ENCODE data around the gene ABCA13. TPM values are rescaled to one million over a fixed set of nuclear protein-coding genes. Genes with fewer than 3 reads are reported as not detected.

The ABCA13 gene, protein sequence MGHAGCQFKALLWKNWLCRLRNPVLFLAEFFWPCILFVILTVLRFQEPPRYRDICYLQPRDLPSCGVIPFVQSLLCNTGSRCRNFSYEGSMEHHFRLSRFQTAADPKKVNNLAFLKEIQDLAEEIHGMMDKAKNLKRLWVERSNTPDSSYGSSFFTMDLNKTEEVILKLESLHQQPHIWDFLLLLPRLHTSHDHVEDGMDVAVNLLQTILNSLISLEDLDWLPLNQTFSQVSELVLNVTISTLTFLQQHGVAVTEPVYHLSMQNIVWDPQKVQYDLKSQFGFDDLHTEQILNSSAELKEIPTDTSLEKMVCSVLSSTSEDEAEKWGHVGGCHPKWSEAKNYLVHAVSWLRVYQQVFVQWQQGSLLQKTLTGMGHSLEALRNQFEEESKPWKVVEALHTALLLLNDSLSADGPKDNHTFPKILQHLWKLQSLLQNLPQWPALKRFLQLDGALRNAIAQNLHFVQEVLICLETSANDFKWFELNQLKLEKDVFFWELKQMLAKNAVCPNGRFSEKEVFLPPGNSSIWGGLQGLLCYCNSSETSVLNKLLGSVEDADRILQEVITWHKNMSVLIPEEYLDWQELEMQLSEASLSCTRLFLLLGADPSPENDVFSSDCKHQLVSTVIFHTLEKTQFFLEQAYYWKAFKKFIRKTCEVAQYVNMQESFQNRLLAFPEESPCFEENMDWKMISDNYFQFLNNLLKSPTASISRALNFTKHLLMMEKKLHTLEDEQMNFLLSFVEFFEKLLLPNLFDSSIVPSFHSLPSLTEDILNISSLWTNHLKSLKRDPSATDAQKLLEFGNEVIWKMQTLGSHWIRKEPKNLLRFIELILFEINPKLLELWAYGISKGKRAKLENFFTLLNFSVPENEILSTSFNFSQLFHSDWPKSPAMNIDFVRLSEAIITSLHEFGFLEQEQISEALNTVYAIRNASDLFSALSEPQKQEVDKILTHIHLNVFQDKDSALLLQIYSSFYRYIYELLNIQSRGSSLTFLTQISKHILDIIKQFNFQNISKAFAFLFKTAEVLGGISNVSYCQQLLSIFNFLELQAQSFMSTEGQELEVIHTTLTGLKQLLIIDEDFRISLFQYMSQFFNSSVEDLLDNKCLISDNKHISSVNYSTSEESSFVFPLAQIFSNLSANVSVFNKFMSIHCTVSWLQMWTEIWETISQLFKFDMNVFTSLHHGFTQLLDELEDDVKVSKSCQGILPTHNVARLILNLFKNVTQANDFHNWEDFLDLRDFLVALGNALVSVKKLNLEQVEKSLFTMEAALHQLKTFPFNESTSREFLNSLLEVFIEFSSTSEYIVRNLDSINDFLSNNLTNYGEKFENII (N-terminal part only)
- total RNA-seq (2022; extraction: Qiagen RNA extraction; ENCODE audit: low read depth), result 0.05 to 0.19 TPM (median 0.06 TPM) in 4 of 5 replicates, not detected in the other

DNA sequence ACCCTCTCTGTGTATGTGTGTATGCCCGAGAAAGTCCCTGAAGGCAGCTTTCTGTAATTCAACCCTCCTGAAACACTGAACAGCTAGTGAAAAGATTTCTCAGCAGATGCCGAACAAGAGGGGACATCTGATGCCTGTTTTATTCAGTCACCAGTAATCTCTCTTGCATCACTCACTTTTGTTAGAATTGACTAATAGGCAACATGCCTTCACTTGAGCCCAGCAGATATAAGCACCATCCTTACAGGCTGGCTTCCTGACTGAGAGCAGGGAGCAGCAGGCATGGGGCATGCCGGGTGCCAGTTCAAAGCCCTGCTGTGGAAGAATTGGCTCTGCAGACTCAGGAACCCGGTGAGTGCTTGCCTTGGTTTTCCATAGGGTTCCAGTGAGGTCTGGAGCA is at the start of gene ABCA13:
ABCA13 (plus strand) TSS at position 257 of the 400 bp plus-strand sequence; CDS start at position 283, 26 bp downstream.

Other genes with a start within 250 kb of the ABCA13 start
- gene PKD1L1, start 223.0 kb upstream of the ABCA13 start, total RNA-seq (2022; extraction: Qiagen RNA extraction; ENCODE audit: low read depth), result 0.05 to 0.62 TPM (median 0.10 TPM) in 5 replicates
- 17.7 to 23.1 TPM (median 18.7 TPM) in 5 replicates for gene HUS1, start 191.8 kb upstream of the ABCA13 start, total RNA-seq (2022; extraction: Qiagen RNA extraction; ENCODE audit: low read depth)
- 0.20 TPM in 1 of 5 replicates, not detected in the others for gene SUN3, start 142.4 kb upstream of the ABCA13 start, total RNA-seq (2022; extraction: Qiagen RNA extraction; ENCODE audit: low read depth)
- gene C7orf57, start 135.9 kb upstream of the ABCA13 start, total RNA-seq (2022; extraction: Qiagen RNA extraction; ENCODE audit: low read depth), result 0.17 to 0.32 TPM (median 0.21 TPM) in 4 of 5 replicates, not detected in the other
- 64.8 to 101 TPM (median 88.5 TPM) in 5 replicates for gene UPP1, start 82.2 kb upstream of the ABCA13 start, total RNA-seq (2022; extraction: Qiagen RNA extraction; ENCODE audit: low read depth)